Ascending aorta (tissue), 2 donors: ENCODE measurements around the gene APOL4. TPM values are rescaled to one million over a fixed set of nuclear protein-coding genes. Genes with fewer than 3 reads are reported as not detected.

Experiments
- DNase-seq, 2 donors: peaks; one replicate each; pipeline ENCODE4 v3.0.0-alpha.2; 2019; ENCODE audit warnings: low spot score in 2 of 2
- H3K27ac ChIP-seq, 2 donors: fragments of 200-600 bp; sonication (generic); one replicate each; pipeline ENCODE4 v1.5.1; 2016 to 2017; ENCODE audit warnings: mild to moderate bottlenecking in 1 of 2
- H3K27me3 ChIP-seq: fragments of 200-600 bp; sonication (generic); one replicate; pipeline ENCODE4 v1.5.1; 2017
- H3K36me3 ChIP-seq, 2 donors: fragments of 200-600 bp; sonication (generic); one replicate each; pipeline ENCODE4 v1.5.1; 2016
- H3K4me1 ChIP-seq, 2 donors: fragments of 200-600 bp; sonication (generic); one replicate each; pipeline ENCODE4 v1.5.1; 2016 to 2017; ENCODE audit warnings: mild to moderate bottlenecking in 1 of 2
- H3K4me3 ChIP-seq, 2 donors: fragments of 200-600 bp; sonication (generic); one replicate each; pipeline ENCODE4 v1.5.1; 2016 to 2017; ENCODE audit warnings: mild to moderate bottlenecking in 1 of 2
- H3K9me3 ChIP-seq, 2 donors: fragments of 200-600 bp; sonication (generic); one replicate each; pipeline ENCODE4 v1.5.1; 2016
- CTCF ChIP-seq, 3 experiments: fragments of 200-600 bp in 2 of 3; fragments of 450-650 bp in 1 of 3; sonication (generic) in 2 of 3; IDR thresholded peaks; one replicate each; pipeline ENCODE4 v1.5.1; 2016 to 2019; ENCODE audit warnings: antibody characterized with exemption in 3 of 3, mild to moderate bottlenecking in 1 of 3, moderate library complexity in 1 of 3
- intact Hi-C: fragments of 100-400 bp; cut with DNase I; formaldehyde crosslinking; loops from one replicate; pipeline ENCODE4 v1.15.1; 2023
- total RNA-seq: library from RNA; depleted of rRNA; stranded (reverse); fragments of >200 nt; gene quantifications from one replicate; pipeline ENCODE4 v1.1.0, GENCODE V29; 2016

Gene APOL4
- total RNA-seq, 1 donor from 2014 or later, result not detected

GRCh38 chr22:36145881-36146280, 55.7 kb downstream of the APOL4 start:
- Histone ChIP-seq H3K27ac (no peak overlapping the region), H3K4me3 (no peak overlapping the region), H3K9me3 (no peaks in the 10 kb centered on the region), H3K36me3 (peaks cover 12 to 14% of the 10 kb centered on the region in 2 donors), H3K27me3 (no peaks in the 10 kb centered on the region), H3K4me1 (peaks cover 4 to 7% of the 10 kb centered on the region in 2 donors)
- DNase-seq, result peak in 1 of 2 donors; percentile 50
- TF ChIP-seq CTCF (IDR thresholded peaks at IDR 0.05), result no peak
- intact Hi-C loops, result loop anchor here (1.0 to 5.0 kb wide), 2 partner anchors 34 to 131 kb away; no protein-coding TSS in a partner anchor

GRCh38 chr22:36144886-36145541, 56.6 kb downstream of the APOL4 start:
- Histone ChIP-seq H3K36me3 (peaks cover 14% of the 10 kb centered on the region in 2 donors), H3K4me3 (no peak overlapping the region)

GRCh38 chr22:36143956-36144355, 57.7 kb downstream of the APOL4 start:
- no peaks in the 10 kb centered on the region for H3K4me1 ChIP-seq
- intact Hi-C loops, result no loop called here
- no peaks in the 10 kb centered on the region for H3K9me3 ChIP-seq
- peaks cover 14% of the 10 kb centered on the region in 2 donors for H3K36me3 ChIP-seq
- DNase-seq, result peak in 1 of 2 donors; percentile 50
- no peak overlapping the region for H3K4me3 ChIP-seq
- no peak overlapping the region for H3K27ac ChIP-seq
- no peaks in the 10 kb centered on the region for H3K27me3 ChIP-seq
- no peak for TF ChIP-seq CTCF (IDR thresholded peaks at IDR 0.05)

More at GRCh38 chr22:36144886-36145541, 56.6 kb downstream of the APOL4 start:
- H3K4me1 ChIP-seq, result no peaks in the 10 kb centered on the region
- no peaks in the 10 kb centered on the region for H3K9me3 ChIP-seq
- no peak overlapping the region for H3K27ac ChIP-seq
- peak in 1 of 2 donors; percentile 83 for DNase-seq
- H3K27me3 ChIP-seq, result no peaks in the 10 kb centered on the region
- intact Hi-C loops, result loop anchor here (1.0 to 5.0 kb wide), 2 partner anchors 35 to 132 kb away; no protein-coding TSS in a partner anchor
- peak; percentile 78 to 85 (median 83) for TF ChIP-seq CTCF (IDR thresholded peaks at IDR 0.05)

- no peaks in the 10 kb centered on the region for H3K27me3 ChIP-seq
- TF ChIP-seq CTCF (IDR thresholded peaks at IDR 0.05), result no peak
- no peaks in the 10 kb centered on the region for H3K9me3 ChIP-seq
- H3K4me1 ChIP-seq, result no peaks in the 10 kb centered on the region
- no peak overlapping the region for H3K27ac ChIP-seq
- H3K4me3 ChIP-seq, result no peak overlapping the region
- DNase-seq, result peak in 1 of 2 donors; percentile 41
- intact Hi-C loops, result no loop called here
- H3K36me3 ChIP-seq, result peaks cover 9 to 14% of the 10 kb centered on the region in 2 donors
These were observed 58.4 kb downstream of the APOL4 start for GRCh38 chr22:36143066-36143815.

GRCh38 chr22:36141481-36141880, 60.1 kb downstream of the APOL4 start:
- TF ChIP-seq CTCF (IDR thresholded peaks at IDR 0.05), result no peak
- Histone ChIP-seq H3K27ac (no peak overlapping the region), H3K4me1 (no peaks in the 10 kb centered on the region), H3K9me3 (no peaks in the 10 kb centered on the region), H3K36me3 (peaks cover 7 to 14% of the 10 kb centered on the region in 2 donors), H3K4me3 (no peak overlapping the region), H3K27me3 (no peaks in the 10 kb centered on the region)
- no peak for DNase-seq
- intact Hi-C loops, result no loop called here

Other genes starting within 250 kb of the APOL4 start
- 58.1 TPM for gene RBFOX2, start 173.0 kb downstream of the APOL4 start, total RNA-seq
- 47.3 TPM for gene APOL3, start 41.1 kb downstream of the APOL4 start, total RNA-seq
- 34.3 TPM for gene APOL2, start 37.7 kb upstream of the APOL4 start, total RNA-seq
- 30.1 TPM for gene APOL1, start 51.3 kb upstream of the APOL4 start, total RNA-seq
- 1,114 TPM for gene MYH9, start 186.2 kb upstream of the APOL4 start, total RNA-seq